DOHH2 (cell line): Measurements from ENCODE around the gene C4orf17.

Source experiments
- EZH2phosphoT487 ChIP-seq: fragments of 200-600 bp; sonication (generic); IDR thresholded peaks from 2 replicates; pipeline ENCODE4 v1.6.1; 2017; ENCODE audit warnings: borderline replicate concordance, mild to moderate bottlenecking, antibody characterized with exemption, low read length, moderate library complexity, mixed read lengths
- TF ChIP-seq, protein P1 (sequence below): fragments of 200-600 bp; sonication (generic); IDR thresholded peaks from one replicate; pipeline ENCODE4 v1.5.1; 2014; ENCODE audit warnings: antibody characterized with exemption, mild to moderate bottlenecking, low read depth, low read length; ENCODE audit not compliant: poor library complexity, severe bottlenecking

DNA sequence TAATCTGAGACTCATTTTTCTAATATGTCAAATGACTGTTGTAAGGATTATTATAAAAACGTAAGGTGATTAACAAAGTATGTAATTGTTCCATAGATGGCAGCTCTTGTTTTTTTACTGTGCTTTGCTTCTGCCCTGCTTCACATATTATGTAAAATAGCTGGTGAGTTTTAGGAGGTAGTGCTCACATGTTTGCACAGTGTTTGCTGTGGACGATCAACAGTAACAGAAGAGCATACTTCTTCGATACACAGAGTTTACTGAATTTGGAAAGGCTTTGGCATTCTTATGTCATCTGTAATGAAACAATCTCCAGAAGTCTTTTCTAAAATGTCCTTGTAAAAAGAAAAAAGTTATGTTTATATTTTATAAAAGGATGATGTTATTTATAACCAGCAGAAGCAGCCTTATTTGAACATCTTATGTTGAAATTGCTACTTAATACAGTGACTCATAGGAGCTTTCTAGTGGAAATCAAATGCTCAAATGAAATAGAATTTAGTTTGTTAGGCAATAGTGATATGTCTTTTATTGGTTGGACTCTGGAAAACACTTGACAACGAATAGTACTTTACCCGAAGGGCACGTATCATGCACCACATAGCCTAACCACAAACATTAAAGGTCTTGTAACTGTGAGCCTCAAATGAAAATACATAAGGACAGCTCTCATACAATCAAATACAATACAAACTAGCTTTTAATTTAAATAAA, 61.9 kb downstream of the C4orf17 start:
- TF ChIP-seq, protein P1, sequence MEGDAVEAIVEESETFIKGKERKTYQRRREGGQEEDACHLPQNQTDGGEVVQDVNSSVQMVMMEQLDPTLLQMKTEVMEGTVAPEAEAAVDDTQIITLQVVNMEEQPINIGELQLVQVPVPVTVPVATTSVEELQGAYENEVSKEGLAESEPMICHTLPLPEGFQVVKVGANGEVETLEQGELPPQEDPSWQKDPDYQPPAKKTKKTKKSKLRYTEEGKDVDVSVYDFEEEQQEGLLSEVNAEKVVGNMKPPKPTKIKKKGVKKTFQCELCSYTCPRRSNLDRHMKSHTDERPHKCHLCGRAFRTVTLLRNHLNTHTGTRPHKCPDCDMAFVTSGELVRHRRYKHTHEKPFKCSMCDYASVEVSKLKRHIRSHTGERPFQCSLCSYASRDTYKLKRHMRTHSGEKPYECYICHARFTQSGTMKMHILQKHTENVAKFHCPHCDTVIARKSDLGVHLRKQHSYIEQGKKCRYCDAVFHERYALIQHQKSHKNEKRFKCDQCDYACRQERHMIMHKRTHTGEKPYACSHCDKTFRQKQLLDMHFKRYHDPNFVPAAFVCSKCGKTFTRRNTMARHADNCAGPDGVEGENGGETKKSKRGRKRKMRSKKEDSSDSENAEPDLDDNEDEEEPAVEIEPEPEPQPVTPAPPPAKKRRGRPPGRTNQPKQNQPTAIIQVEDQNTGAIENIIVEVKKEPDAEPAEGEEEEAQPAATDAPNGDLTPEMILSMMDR = no peak
- no peak for TF ChIP-seq EZH2phosphoT487
